ENCODE measurements around the gene MYCBPAP. TPM values are rescaled to one million over a fixed set of nuclear protein-coding genes. Genes with fewer than 3 reads are reported as not detected.

MYCBPAP gene
- polyA plus RNA-seq, 1 experiment = 0.17 TPM

- Histone ChIP-seq H3K4me3 (ENCODE audit: low read depth, low read length) (peak within 1 kb of the TSS; percentile 73), H3K27me3 (ENCODE audit: control insufficient read depth, insufficient read depth, low read length) (no peaks in the 10 kb centered on the region), H3K9me3 (ENCODE audit: control insufficient read depth, insufficient read depth, low read length) (no peaks in the 10 kb centered on the region), H3K27ac (ENCODE audit: low read depth, low read length) (no peak within 1 kb of the TSS)
- peak; percentile 63 for DNase-seq (ENCODE audit: low read depth, low spot score)
- TF ChIP-seq CTCF (IDR thresholded peaks at IDR 0.05; ENCODE audit: low read depth, low read length) = peak; percentile 95
- ChIA-PET CTCF (interaction anchor here (0.6 to 7.5 kb wide), 6 partner anchors 134 to 295 kb away, joined by 3 to 192 read pairs (median 3); no protein-coding TSS in a partner anchor), POLR2A (interaction anchor here (0.5 to 0.6 kb wide), 2 partner anchors 77 to 125 kb away, joined by 3 to 7 read pairs; no protein-coding TSS in a partner anchor)
Measured at GRCh38 chr17:50547035-50547735, 38.9 kb downstream of the MYCBPAP start, which contains the start of gene SPATA20. Gene SPATA20, plus strand, starts transcription at chr17:50547174. Its CDS starts 35 bp downstream, at chr17:50547209.

GRCh38 chr17:50547736-50548083, 39.5 kb downstream of the MYCBPAP start:
- no peak for DNase-seq (ENCODE audit: low read depth, low spot score)
- ChIA-PET POLR2A (interaction anchor here (0.6 kb wide), 1 partner anchor 124 kb away, joined by 3 read pairs; no protein-coding TSS in a partner anchor), CTCF (interaction anchor here (0.6 to 7.5 kb wide), 4 partner anchors 134 to 294 kb away, joined by 3 to 192 read pairs (median 4); no protein-coding TSS in a partner anchor)
- Histone ChIP-seq H3K27ac (ENCODE audit: low read depth, low read length) (no peak overlapping the region), H3K9me3 (ENCODE audit: control insufficient read depth, insufficient read depth, low read length) (no peaks in the 10 kb centered on the region), H3K27me3 (ENCODE audit: control insufficient read depth, insufficient read depth, low read length) (no peaks in the 10 kb centered on the region), H3K4me3 (ENCODE audit: low read depth, low read length) (peak overlapping the region; percentile 73)
- no peak for TF ChIP-seq CTCF (IDR thresholded peaks at IDR 0.05; ENCODE audit: low read depth, low read length)

- no peak for TF ChIP-seq CTCF (IDR thresholded peaks at IDR 0.05; ENCODE audit: low read depth, low read length)
- ChIA-PET POLR2A (no interaction called here), CTCF (interaction anchor here (0.6 to 7.5 kb wide), 7 partner anchors 7 to 157 kb away, joined by 3 to 192 read pairs (median 28); partner anchors contain the start of gene CACNA1G)
- no peaks in the 10 kb centered on the region for H3K27me3 ChIP-seq (ENCODE audit: control insufficient read depth, insufficient read depth, low read length)
- no peak overlapping the region for H3K27ac ChIP-seq (ENCODE audit: low read depth, low read length)
- no peak overlapping the region for H3K4me3 ChIP-seq (ENCODE audit: low read depth, low read length)
- no peak for DNase-seq (ENCODE audit: low read depth, low spot score)
- no peaks in the 10 kb centered on the region for H3K9me3 ChIP-seq (ENCODE audit: control insufficient read depth, insufficient read depth, low read length)
Measured at GRCh38 chr17:50548831-50549230, 40.6 kb downstream of the MYCBPAP start.

- Histone ChIP-seq H3K4me3 (ENCODE audit: low read depth, low read length) (no peak overlapping the region), H3K9me3 (ENCODE audit: control insufficient read depth, insufficient read depth, low read length) (no peaks in the 10 kb centered on the region), H3K27ac (ENCODE audit: low read depth, low read length) (no peak overlapping the region), H3K27me3 (ENCODE audit: control insufficient read depth, insufficient read depth, low read length) (no peaks in the 10 kb centered on the region)
- ChIA-PET POLR2A (no interaction called here), CTCF (interaction anchor here (0.6 to 7.5 kb wide), 11 partner anchors 8 to 156 kb away, joined by 3 to 192 read pairs (median 16); partner anchors contain the start of gene CACNA1G)
- no peak for DNase-seq (ENCODE audit: low read depth, low spot score)
- no peak for TF ChIP-seq CTCF (IDR thresholded peaks at IDR 0.05; ENCODE audit: low read depth, low read length)
Measured at GRCh38 chr17:50549256-50549941, 41.2 kb downstream of the MYCBPAP start.
